HG03045 (cell line): ENCODE measurements around the gene MAP3K5.
A peak's percentile ranks its signal among the peaks of the same experiment; 100 is the strongest.

Experiments
- ATAC-seq: cut with Tn5 transposase; IDR thresholded peaks from one replicate; pipeline ENCODE4 v1.9.1; 2021; ENCODE audit warnings: mild to moderate bottlenecking, moderate library complexity; ENCODE audit not compliant: unreplicated experiment

The MAP3K5 gene

DNA sequence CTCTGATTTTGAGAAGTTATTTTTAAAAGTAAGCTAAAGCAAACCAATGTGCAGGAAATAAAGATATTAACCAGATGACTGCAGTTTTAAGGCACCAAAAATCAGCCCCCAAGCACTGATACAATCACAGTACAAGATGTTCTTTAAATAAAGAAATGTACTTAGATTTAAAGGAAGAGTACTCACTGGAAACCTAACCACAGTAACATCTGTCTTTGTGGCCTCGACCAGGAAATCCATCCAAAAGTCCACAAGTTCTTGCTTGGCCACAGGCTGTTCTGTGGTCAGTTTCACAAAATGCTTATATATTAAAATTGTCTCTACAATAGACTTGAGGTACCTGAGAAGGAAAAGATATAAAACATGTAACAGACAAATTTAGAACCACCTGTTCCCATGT, 136.2 kb downstream of the MAP3K5 start:
- no peak for ATAC-seq

DNA sequence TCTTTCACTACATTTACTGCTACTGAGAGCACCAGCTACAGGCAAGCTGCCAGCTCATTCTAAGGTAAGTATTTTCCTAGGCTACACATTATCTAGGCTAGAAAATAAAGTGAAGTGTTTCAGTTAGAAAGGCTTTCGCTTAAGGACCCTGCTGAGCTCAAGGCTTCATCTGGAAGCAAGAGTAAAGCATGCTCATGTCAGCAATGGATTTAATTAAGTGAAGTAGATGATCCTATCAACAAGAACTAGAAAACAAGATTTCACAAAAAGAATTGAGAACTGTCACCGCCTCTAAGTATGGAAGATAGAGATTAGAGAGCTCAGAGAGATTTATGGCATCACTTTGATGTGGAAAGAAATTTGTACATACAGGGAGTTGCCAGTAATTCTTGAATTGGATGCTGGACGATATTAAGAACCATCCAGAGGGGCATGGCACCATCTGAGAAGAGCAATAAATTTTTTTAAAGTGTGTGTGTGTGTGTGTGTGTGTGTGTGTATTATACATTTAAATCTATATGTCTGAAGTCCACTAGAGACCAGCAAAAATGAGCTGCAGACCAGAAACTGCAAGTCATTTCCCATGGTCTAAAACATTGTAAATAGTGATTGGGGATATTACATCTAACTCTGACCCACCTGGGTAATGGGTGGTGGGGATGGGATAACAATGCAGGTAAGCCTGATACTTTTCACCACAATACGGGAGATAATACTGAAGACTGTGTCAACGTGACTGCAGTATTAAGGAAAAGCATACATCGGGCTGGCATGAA, 136.8 kb downstream of the MAP3K5 start:
- ATAC-seq, result no peak

DNA sequence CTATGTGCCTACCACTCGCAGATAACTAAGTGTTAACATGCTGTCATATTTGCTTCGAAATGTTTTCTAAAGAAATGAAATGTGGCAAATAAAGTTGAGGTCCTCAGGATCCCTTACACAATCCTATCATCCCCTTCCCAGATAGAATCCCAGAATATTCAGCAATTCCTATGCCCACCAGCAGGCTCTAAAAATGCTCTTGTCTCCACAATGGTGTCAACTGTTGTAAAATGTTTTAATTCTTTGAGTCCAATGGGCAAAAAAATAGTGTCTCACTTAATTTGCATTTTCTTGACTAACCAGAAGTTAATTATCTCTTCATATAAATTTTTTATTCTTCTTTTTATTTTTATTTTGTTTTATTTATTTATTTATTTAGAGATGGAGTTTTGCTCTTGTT, 138.2 kb downstream of the MAP3K5 start:
- no peak for ATAC-seq

DNA sequence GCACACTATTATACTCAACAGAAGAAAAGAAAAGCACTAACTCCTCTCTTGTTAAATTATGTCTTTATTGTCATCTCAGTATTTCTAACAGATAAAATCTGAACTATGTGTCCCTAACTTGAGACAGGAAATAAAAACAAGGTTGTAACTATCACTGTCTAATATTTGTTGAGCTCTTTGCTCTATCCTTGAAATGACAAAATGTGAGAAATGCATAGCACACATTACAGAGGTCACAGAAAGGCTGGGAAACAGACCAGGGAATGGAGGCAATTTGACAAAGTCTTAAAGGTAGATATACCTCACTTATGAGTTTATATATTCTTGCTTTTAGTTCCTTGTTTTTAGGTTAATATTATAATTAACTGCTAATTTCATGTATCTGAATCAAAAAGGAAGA, 139.6 kb downstream of the MAP3K5 start:
- ATAC-seq, result no peak

DNA sequence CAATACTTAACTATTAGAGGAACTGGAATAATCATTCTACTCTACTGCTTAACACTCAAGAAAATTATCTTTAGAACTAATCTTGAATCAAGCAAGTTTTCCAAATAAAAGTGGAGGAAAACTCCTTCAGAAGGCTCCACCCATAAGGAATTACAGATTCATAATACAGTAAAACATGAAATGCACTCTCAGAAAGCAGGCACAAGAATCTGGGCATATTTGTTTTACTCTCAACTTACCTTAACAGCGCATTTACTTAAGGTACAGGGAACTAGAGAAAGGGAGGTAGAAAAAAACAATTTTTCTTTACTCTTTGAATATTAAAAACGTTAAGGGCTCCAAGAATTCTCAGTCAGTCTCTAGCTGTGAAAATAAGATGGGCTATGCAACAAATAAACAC, 140.3 kb downstream of the MAP3K5 start:
- no peak for ATAC-seq

DNA sequence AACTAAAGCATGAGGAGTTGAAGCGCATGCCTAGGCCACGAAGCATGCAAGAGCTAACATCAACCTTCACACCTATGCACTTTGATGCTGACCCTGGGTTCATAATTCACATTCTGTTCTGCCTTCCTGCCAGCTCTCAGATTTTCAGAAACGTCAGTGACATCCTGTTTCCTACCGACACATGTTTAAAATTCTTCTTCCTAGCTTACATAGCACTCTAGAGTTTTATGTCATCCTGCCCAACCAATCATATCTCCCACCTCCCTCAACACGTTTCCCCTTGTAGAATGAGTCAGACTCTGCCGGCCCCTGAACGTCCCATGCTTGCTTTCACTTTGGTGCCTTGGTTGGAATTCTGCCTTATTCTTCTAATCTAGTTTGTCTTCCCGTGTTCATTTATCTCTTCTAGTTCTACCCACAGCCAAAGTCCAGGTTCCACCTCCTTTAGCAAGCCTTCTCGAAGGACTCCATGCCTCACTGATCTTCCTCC, 144.9 kb downstream of the MAP3K5 start:
- peak; percentile 57 for ATAC-seq

DNA sequence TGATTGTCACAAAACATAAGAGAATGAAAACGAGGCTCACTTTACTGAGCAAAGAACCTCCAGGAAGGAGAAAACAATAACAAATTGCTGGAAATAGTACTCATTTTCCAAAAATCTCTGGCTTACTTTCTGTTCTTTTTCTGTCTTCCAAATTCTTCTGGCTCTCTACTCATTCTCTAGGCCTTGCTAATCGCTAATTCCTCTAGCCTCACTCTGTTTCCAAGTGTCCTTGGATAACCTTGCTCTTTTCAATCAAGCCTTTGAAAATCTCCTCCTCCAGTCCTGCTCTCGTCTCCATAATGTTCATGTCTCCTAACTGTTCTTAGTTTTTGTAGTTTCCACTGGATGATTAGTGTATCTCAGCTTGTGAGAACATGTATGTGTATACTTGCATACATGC, 145.9 kb downstream of the MAP3K5 start:
- ATAC-seq, result no peak

DNA sequence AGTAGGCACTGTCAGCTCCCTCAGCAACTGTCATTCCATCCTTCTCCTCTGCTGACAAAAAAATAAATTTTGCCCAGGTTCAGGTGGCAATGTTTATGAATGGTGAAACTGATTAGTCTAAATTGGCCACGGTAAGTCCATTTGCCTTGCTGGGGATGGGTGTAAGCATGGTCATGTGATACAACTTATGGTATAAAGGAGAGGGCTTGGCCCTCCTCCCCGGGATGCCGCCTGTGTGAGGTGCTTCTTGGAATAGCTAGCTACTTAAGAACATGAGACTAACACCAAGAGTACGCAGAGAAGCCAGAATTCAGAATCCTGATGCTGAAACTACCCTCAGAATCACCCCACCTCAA, 147.7 kb downstream of the MAP3K5 start:
- ATAC-seq, result no peak

DNA sequence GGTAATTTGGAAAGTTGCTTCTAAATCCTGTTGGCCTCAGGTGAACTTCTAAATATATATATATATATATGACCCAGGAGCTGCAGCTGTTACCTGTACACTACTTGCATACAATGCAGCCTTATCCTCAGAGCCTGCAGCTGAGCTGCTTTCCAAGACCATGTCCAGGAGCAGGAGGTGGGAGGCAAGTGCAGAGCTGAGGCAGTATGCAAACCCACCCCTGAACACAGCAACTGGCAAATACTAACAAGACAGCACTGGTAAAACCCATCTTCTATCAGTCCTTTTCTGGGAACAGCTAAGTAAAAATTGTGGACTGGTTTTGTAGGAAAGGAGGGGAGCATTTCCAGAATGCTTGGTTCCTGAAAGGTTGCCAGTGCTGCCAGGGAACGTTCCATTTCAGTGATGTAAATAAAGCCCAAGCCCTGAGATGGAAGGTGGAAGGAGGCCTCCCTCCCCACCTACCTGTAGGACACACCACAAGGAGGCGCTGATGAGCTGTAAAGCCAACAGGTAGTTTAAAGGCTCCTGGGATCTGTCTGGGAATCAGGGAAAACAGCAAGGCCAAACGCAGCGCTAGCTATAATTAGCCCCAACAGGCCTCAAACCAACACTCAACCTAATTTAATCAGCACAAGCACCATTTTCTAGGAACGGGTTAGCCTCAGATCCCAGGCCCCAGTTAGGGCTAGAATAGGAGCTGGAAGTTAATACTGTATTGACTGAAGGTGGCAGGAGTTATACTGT, 148.3 kb downstream of the MAP3K5 start:
- peak; percentile 61 for ATAC-seq

DNA sequence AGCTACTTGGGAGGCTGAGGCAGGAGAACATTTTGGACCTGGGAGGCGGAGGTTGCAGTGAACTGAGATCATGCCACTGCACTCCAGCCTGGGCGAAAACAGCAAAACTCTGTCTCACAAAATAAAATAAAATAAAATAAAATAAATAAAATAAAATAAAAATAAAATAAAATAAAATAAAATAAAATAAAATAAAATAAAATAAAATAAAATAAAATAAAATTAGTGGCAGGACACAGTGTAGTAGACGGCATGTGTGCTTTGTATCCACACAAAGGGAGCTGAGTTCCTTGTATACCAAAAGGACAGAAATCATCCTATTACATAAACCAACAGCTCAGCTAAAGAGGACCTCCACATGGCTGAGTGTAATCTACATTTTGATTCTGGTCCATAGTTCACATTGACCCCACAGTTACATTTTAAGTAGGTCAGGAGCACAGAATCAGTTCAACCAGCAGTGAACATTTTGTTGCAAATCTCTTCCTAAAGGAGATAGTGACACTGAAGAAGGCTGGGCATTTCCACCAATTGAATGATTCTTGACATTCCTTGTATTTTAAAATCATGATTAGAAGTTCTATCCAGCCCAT, 150.3 kb downstream of the MAP3K5 start:
- no peak for ATAC-seq

DNA sequence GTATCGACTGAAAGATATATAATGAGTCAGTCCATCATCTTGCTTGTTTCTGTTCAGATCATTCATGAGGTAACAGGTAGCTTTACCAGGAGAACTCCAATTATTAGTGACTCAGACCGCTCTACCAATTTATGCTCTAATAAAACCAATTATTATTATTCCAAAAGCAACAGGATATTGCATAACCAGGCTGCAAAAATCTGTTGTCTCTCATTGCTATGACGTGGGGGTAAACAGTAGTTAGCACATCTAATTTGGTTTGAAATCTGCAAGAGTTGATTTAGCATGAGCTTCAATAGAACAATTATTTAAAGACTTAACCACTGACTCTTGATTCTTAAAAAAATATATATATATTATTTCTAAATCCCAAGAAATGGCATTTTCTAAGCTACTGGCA, 151.1 kb downstream of the MAP3K5 start:
- no peak for ATAC-seq

DNA sequence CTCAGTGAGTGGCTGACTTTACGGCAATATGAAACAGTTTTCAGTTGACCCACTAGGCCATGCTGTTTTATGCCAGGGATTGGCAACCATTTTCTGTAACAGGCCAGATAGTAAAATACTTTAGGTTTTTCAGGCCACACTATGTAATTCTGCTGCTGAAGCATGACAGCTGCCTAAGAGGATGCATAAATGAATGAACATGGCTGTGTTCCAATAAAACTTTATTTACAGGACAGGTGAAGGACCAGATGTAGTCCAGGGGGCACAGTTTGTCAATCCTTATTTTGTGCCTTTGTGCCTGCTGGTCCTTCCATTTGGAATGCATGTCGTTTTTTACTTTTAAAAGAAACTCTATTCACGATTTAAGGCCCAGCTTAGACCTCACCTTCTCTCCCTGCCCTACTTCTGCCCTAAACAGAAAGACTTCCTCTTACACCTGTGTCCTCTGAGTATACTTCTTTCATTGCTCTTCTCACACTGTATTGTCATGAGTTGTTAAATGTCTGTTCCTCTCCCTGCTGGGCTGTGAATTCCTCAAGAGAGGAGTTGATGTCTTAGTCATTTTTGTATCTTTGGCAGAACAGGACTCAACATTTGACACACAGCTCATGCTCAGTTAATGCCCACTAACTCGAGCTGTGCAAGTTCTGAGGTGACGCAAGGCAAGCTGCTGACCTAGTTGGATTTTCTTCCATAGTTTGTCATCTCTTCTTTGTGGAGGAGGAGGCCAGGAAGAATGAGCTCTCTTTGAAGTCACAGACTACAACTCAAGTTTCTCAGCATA, 152.0 kb downstream of the MAP3K5 start:
- ATAC-seq, result no peak

DNA sequence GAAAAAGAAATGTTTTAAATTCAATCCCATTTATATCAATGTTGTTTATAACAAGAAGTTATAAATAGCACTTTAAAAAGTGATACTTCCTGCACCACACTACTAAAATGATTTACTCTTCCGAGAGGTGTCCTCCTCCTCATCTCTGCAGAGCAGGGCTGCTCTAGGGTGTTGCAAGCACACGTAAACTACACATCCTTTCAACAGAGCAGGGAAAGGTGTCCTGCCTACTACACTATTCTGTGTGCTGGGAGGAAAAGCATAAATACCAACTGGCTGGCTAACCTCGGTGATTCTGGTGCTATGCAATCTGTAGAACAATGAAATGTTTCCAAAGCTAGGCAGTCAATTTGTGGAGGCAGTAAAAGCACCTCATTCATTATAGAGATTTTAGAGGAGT, 152.6 kb downstream of the MAP3K5 start:
- ATAC-seq, result no peak

DNA sequence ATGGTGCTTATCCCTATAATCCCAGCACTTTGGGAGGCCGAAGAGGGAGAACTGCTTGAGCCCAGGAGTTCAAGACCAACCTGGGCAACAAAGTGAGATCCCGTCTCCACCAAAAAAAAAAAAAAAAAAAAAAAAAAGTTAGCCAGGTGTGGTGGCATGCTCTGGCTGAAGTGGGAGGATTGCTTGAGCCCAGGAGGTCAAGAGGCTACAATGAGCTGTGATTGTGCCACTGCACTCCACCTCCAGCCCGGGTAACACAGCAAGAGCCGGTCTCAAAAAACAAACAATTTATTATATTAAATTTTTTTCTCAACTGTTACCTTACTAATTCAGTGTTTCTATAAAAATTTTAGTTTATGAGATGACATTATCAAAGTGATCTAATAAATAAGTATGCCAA, 156.7 kb downstream of the MAP3K5 start:
- no peak for ATAC-seq

DNA sequence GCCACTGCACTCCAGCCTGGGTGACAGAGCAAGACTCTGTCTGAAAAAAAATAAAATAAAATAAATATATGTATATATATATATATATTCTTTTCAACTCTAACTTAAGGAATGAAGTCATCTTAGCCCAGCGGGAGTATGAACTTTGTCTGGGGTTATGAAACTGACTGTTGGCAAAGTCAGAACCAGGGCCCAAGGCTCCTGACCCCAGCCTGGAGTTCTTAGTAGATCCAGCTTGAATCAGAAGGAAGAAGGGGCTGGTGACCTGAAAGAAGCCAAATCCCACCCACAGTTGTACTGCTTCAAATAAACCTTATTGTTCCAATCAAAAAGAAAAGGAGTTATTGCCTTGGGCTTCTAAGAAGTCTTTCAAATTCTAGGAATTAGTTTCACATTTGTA, 158.9 kb downstream of the MAP3K5 start:
- no peak for ATAC-seq

DNA sequence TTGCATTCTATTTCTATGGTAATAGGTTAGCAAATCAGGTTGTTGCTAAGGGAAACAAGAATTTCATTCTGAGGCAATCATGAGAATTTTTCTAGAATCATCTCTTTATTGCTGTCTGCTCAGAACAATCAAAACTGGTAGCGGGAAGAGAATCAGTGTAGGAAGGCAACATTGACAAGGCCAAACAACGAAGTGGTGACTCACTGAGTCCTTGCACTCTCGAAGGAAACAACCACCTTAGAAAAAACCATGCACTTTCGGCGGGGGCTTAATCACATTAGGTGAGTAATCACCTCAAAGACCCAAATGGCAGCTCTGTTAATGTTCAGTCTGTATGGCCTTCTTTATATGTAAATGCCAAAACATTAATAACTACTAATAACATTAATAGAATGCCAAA, 163.3 kb downstream of the MAP3K5 start:
- no peak for ATAC-seq

DNA sequence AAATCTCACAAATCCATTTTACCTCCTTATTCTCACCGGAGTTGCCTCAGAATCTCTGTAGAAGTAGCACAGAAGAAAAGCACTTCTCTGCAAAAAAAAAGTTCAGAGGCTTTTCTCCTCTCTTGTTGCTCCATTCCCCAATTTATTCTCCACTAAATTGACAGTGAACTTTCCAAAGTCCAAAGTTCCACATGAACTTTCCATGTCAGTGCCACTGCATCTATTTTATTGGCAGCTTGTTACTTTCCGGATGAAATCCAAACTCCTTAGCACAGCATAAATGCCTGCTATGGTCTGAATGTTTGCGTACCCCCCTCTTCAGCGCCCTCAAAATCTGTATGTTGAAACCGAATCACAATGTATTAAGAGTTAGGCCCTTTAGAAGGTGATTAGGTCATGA, 165.1 kb downstream of the MAP3K5 start:
- no peak for ATAC-seq

DNA sequence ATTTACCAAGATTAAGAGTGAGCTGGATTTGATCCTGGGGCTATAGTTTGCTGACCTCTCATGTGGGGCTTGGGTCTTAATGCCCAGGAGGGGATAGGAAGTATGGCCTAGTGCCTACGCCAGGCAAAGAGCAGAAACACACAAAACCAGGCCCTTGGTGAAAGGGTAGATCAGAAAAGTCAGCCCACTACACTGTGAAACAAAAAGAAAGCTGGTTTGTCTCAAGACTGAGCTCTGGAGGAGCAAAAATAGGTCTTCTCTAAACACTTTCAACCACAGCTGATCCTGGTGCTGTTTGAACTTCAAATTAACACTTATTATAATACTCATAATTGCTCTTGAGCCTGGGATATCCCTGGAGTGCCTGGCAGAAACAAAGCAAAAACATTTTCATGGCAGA, 167.0 kb downstream of the MAP3K5 start:
- no peak for ATAC-seq

DNA sequence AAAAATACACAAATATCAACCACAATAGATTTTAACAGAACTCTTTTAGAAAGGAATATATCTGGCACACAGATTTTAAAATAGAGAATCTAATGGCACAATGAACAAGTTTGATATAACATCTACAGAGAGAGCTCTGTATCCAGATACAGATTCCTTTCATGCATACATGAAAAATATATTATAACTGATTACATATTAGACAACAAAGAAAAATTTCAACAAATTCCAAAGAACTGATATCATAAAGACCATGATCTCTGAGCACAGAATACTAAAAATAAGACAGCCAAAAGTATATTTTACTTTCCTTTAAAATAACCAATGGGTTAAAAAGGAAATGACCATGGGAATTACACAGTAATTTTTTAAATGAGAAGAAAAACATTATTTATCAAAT, 167.9 kb downstream of the MAP3K5 start:
- no peak for ATAC-seq

DNA sequence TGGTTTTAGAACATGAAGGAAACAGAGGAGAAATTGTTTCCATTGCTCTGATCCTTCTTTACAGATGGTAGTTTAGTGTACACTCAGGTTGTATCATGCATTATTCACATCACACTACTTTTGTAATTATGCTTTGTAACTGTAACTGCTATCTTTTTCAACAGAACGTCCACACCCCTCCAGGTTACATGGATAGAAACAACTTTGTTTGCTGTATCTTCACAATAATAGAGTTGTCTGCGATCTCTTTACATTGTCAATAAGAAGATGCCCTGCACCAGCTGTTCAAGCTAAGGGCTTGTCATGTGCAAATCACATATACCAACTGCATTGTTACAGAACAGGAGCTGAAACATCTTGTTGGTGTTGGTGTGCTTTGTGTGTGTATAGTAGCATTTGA, 174.2 kb downstream of the MAP3K5 start:
- ATAC-seq, result no peak

DNA sequence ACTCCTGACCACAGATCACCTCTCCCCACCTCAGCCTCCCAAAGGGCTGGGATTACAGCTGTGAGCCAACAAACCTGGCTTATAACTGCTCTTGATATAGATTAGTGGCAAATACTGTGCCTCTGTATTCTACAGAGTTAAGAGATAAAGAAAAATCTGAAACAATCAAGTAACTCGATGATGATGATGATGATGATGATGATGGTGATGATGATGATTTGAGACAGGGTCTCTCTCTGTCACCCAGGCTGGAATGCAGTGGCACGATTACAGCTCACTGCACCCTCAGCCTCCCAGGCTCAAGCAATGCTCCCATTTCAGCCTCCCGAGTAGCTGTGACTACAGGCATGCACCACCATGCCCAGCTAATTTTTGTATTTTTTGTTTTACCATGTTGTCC, 175.8 kb downstream of the MAP3K5 start:
- ATAC-seq, result no peak
